Duodenal mucosa (tissue), 2 donors: Measurements from ENCODE around the gene ST6GAL1.
A peak's percentile ranks its signal among the peaks of the same experiment; 100 is the strongest.
"Not testable (repeated sequence)": the region's sequence is repeated elsewhere in the genome, so short reads cannot be mapped to it uniquely, and the experiment has no call there.

Source experiments
- H3K27ac ChIP-seq: one replicate; pipeline ENCODE4 v1.7.0; 2013; ENCODE audit warnings: low read depth, low read length
- H3K27me3 ChIP-seq, 2 donors: one replicate each; pipeline ENCODE4 v1.7.0; 2013; ENCODE audit warnings: low read length in 2 of 2, control low read depth in 1 of 2; ENCODE audit not compliant: insufficient read depth in 2 of 2, control insufficient read depth in 1 of 2
- H3K36me3 ChIP-seq, 2 donors: one replicate each; pipeline ENCODE4 v1.7.0; 2013; ENCODE audit warnings: low read length in 2 of 2, control low read depth in 1 of 2; ENCODE audit not compliant: insufficient read depth in 2 of 2, control insufficient read depth in 1 of 2
- H3K4me1 ChIP-seq, 2 donors: one replicate each; pipeline ENCODE4 v1.7.0; 2013; ENCODE audit warnings: low read length in 2 of 2, control low read depth in 1 of 2; ENCODE audit not compliant: insufficient read depth in 2 of 2, control insufficient read depth in 1 of 2
- H3K4me3 ChIP-seq, 2 donors: one replicate each; pipeline ENCODE4 v1.7.0; 2013; ENCODE audit warnings: low read length in 2 of 2, low read depth in 1 of 2
- H3K9ac ChIP-seq, 2 donors: one replicate each; pipeline ENCODE4 v1.7.0; 2013; ENCODE audit warnings: low read length in 2 of 2, low read depth in 1 of 2
- H3K9me3 ChIP-seq, 2 donors: one replicate each; pipeline ENCODE4 v1.7.0; 2013; ENCODE audit warnings: low read length in 2 of 2, control low read depth in 1 of 2; ENCODE audit not compliant: control insufficient read depth in 1 of 2

ST6GAL1 gene

DNA sequence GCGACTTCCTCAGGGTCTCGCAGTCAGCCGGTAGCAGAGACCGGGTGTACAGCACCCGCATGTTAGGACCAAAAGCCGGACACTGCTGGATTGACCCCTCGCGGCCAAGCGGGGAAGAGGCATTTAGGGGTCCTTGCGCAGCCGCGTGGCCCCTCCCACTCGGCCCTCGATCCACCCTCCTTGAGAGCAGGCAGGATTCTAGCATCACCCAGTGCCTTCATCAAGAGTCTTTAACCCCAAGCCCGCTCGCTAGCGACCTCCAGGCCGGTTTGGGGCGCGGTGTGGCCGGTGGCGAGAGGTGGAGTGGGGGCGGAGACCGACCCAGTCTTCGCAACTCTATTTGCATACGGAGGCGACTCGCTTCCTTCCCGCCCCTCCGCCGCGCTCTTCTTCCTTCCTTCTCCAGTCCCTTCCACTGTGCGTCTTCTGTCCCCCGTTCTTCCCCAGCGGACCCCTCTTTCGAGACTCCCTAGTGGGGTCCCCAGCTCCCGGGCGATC lies at the start of gene ST6GAL1:
Gene ST6GAL1 (plus strand): TSS at position 384 of the 498 bp plus-strand sequence. CDS start 112,178 bp downstream, outside the sequence.
- H3K9me3 ChIP-seq = no peaks in the 10 kb centered on the region
- H3K27ac ChIP-seq = peak within 1 kb of the TSS; percentile 63
- peak within 1 kb of the TSS; percentile 58 to 61 for H3K9ac ChIP-seq
- H3K36me3 ChIP-seq = no peaks in the 10 kb centered on the region
- peaks cover 6 to 20% of the 10 kb centered on the region in 2 donors for H3K4me1 ChIP-seq
- H3K4me3 ChIP-seq = peak within 1 kb of the TSS; percentile 76 to 95
- H3K27me3 ChIP-seq = no peaks in the 10 kb centered on the region

GRCh38 chr3:186882150-186882524 lies 48.2 kb upstream of the ST6GAL1 start:
- Histone ChIP-seq H3K9ac (no peak overlapping the region), H3K36me3 (no peaks in the 10 kb centered on the region), H3K9me3 (no peaks in the 10 kb centered on the region), H3K27me3 (no peaks in the 10 kb centered on the region), H3K27ac (no peak overlapping the region), H3K4me3 (no peak overlapping the region), H3K4me1 (no peaks in the 10 kb centered on the region)

GRCh38 chr3:186882881-186883685 lies 47.2 kb upstream of the ST6GAL1 start:
- Histone ChIP-seq H3K27me3 (no peaks in the 10 kb centered on the region), H3K27ac (no peak overlapping the region), H3K36me3 (no peaks in the 10 kb centered on the region), H3K4me3 (no peak overlapping the region), H3K4me1 (no peaks in the 10 kb centered on the region), H3K9ac (no peak overlapping the region), H3K9me3 (no peaks in the 10 kb centered on the region)

DNA sequence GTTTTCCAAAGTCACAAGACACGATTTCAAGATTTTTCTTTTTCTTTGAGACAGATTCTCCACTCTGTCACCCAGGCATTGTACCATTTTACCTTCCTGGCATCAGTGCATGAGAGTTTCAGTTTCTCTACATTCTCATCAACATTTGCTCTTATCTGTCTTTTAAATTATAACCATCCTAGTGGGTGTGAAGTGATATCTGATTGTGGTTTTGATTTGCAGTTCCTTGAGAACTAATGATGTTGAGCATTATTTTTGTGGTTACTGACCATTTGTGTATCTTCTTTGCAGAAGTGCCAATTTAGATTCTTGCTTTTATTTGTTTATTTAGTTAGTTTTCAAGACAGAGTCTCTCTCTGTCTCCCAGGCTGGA lies 46.7 kb upstream of the ST6GAL1 start:
- H3K36me3 ChIP-seq = no peaks in the 10 kb centered on the region
- H3K27me3 ChIP-seq = no peaks in the 10 kb centered on the region
- H3K4me3 ChIP-seq = no peak overlapping the region
- no peaks in the 10 kb centered on the region for H3K9me3 ChIP-seq
- H3K4me1 ChIP-seq = no peaks in the 10 kb centered on the region
- no peak overlapping the region for H3K9ac ChIP-seq
- no peak overlapping the region for H3K27ac ChIP-seq

GRCh38 chr3:186884868-186885267 lies 45.5 kb upstream of the ST6GAL1 start:
- H3K9me3 ChIP-seq, H3K4me1 ChIP-seq, H3K27me3 ChIP-seq, H3K9ac ChIP-seq, H3K4me3 ChIP-seq, H3K27ac ChIP-seq, H3K36me3 ChIP-seq: not testable (repeated sequence)

GRCh38 chr3:186886202-186886981 lies 43.9 kb upstream of the ST6GAL1 start:
- Histone ChIP-seq H3K9ac (no peak overlapping the region), H3K4me1 (no peaks in the 10 kb centered on the region), H3K27ac (no peak overlapping the region), H3K27me3 (no peaks in the 10 kb centered on the region), H3K9me3 (no peaks in the 10 kb centered on the region), H3K4me3 (no peak overlapping the region), H3K36me3 (no peaks in the 10 kb centered on the region)

DNA sequence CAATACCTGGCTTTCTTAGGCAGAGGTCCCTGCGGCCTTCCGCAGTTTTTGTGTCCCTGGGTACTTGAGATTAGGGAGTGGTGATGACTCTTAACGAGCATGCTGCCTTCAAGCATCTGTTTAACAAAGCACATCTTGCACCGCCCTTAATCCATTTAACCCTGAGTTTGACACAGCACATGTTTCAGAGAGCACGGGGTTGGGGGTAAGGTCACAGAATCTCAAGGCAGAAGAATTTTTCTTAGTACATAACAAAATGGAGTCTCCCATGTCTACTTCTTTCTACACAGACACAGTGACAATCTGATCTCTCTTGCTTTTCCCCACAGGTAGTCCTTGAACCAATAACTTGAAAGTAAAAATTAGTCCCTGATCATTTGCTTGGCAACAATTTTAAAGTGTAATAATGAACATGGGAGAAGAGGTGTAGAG lies 42.8 kb upstream of the ST6GAL1 start:
- not testable (repeated sequence) for H3K4me1 ChIP-seq, H3K27ac ChIP-seq, H3K36me3 ChIP-seq, H3K9ac ChIP-seq, H3K27me3 ChIP-seq, H3K9me3 ChIP-seq, H3K4me3 ChIP-seq

GRCh38 chr3:186888569-186888968 lies 41.8 kb upstream of the ST6GAL1 start:
- Histone ChIP-seq H3K9ac (no peak overlapping the region), H3K27me3 (no peaks in the 10 kb centered on the region), H3K27ac (no peak overlapping the region)

GRCh38 chr3:186889698-186890097 lies 40.6 kb upstream of the ST6GAL1 start:
- not testable (repeated sequence) for H3K4me3 ChIP-seq, H3K36me3 ChIP-seq, H3K9ac ChIP-seq, H3K9me3 ChIP-seq, H3K27me3 ChIP-seq, H3K27ac ChIP-seq, H3K4me1 ChIP-seq

More at GRCh38 chr3:186888569-186888968, 41.8 kb upstream of the ST6GAL1 start:
- no peaks in the 10 kb centered on the region for H3K4me1 ChIP-seq
- H3K36me3 ChIP-seq = no peaks in the 10 kb centered on the region
- no peaks in the 10 kb centered on the region for H3K9me3 ChIP-seq
- no peak overlapping the region for H3K4me3 ChIP-seq

- Histone ChIP-seq H3K4me3 (no peak overlapping the region), H3K4me1 (no peaks in the 10 kb centered on the region), H3K27me3 (no peaks in the 10 kb centered on the region), H3K27ac (no peak overlapping the region), H3K36me3 (no peaks in the 10 kb centered on the region), H3K9me3 (no peaks in the 10 kb centered on the region), H3K9ac (no peak overlapping the region)
These were observed 39.4 kb upstream of the ST6GAL1 start for GRCh38 chr3:186890911-186891310.
